CD8-positive, alpha-beta memory T cell (primary cell): Measurements from ENCODE around the gene RPL23. TPM values are rescaled to one million over a fixed set of nuclear protein-coding genes. Genes with fewer than 3 reads are reported as not detected.
A peak's percentile ranks its signal among the peaks of the same experiment; 100 is the strongest.

ENCODE experiments used
- CTCF ChIA-PET: fragments of 350-600 bp; sonication (Branson Sonifier 250); formaldehyde crosslinking; loops from one replicate; lab custom pipeline; 2021; ENCODE audit warnings: antibody characterized with exemption; lab: Charles Lee
- POLR2A ChIA-PET: fragments of 350-600 bp; sonication (Branson Sonifier 250); formaldehyde crosslinking; loops from one replicate; lab custom pipeline; 2021; ENCODE audit warnings: antibody characterized with exemption; lab: Charles Lee
- DNase-seq, 5 donors: peaks; one replicate each; pipeline versions ENCODE4 v3.0.0 to v3.0.0-alpha.2; 2020 to 2022; ENCODE audit warnings: mixed read lengths in 1 of 5
- H3K27ac ChIP-seq: one replicate; pipeline ENCODE4 v1.7.0; 2013; ENCODE audit warnings: low read depth, mild to moderate bottlenecking, low read length, moderate library complexity
- H3K27me3 ChIP-seq: 2 replicates; pipeline ENCODE4 v1.7.0; 2013; ENCODE audit warnings: low read length, mild to moderate bottlenecking; ENCODE audit not compliant: insufficient read depth, poor library complexity, severe bottlenecking
- H3K36me3 ChIP-seq: 2 replicates; pipeline ENCODE4 v1.7.0; 2013; ENCODE audit warnings: mild to moderate bottlenecking, low read length, moderate library complexity; ENCODE audit not compliant: insufficient read depth
- H3K4me1 ChIP-seq: 2 replicates; pipeline ENCODE4 v1.7.0; 2013; ENCODE audit warnings: mild to moderate bottlenecking, low read length, moderate library complexity; ENCODE audit not compliant: insufficient read depth
- H3K4me3 ChIP-seq: 2 replicates; pipeline ENCODE4 v1.7.0; 2013; ENCODE audit warnings: mild to moderate bottlenecking, low read length
- H3K9me3 ChIP-seq: 2 replicates; pipeline ENCODE4 v1.7.0; 2013; ENCODE audit warnings: mild to moderate bottlenecking, low read length
- H3K27ac Mint-ChIP-seq, 8 donors: one replicate each; pipeline ENCODE4 v1.8.0; 2020 to 2021; ENCODE audit warnings: mixed read lengths in 8 of 8, mild to moderate bottlenecking in 6 of 8, inconsistent platforms in 3 of 8, moderate library complexity in 3 of 8
- H3K27me3 Mint-ChIP-seq, 2 donors: one replicate each; pipeline ENCODE4 v1.8.0; 2020 to 2021; ENCODE audit warnings: mixed read lengths in 2 of 2, mild to moderate bottlenecking in 1 of 2, moderate library complexity in 1 of 2
- H3K36me3 Mint-ChIP-seq, 3 donors: one replicate each; pipeline ENCODE4 v1.8.0; 2020 to 2021; ENCODE audit warnings: mixed read lengths in 3 of 3, inconsistent platforms in 1 of 3, mild to moderate bottlenecking in 1 of 3
- H3K4me1 Mint-ChIP-seq, 3 donors: one replicate each; pipeline ENCODE4 v1.8.0; 2020 to 2021; ENCODE audit warnings: mixed read lengths in 3 of 3, inconsistent platforms in 1 of 3, mild to moderate bottlenecking in 1 of 3
- H3K4me3 Mint-ChIP-seq, 7 donors: one replicate each; pipeline ENCODE4 v1.8.0; 2020 to 2021; ENCODE audit warnings: mixed read lengths in 7 of 7, mild to moderate bottlenecking in 6 of 7, moderate library complexity in 4 of 7, inconsistent platforms in 2 of 7
- H3K9me3 Mint-ChIP-seq, 5 donors: one replicate each; pipeline ENCODE4 v1.8.0; 2020 to 2022; ENCODE audit warnings: mixed read lengths in 5 of 5, mild to moderate bottlenecking in 3 of 5, moderate library complexity in 2 of 5, inconsistent platforms in 1 of 5
- polyA plus RNA-seq: library from polyadenylated mRNA; unstranded; fragments of 300-500 nt; fragmentation: Illumina TruSeq; gene quantifications from one replicate; pipeline ENCODE4 v1.2.3, GENCODE V29; 2021
- total RNA-seq, 2 experiments: library from RNA; stranded (reverse); gene quantifications; one replicate each; pipeline ENCODE4 v1.2.3, GENCODE V29; 2021

Gene RPL23
- total and polyA plus RNA-seq, 3 experiments from 2014 or later = 1,010 to 1,911 (median 1,857) TPM

DNA sequence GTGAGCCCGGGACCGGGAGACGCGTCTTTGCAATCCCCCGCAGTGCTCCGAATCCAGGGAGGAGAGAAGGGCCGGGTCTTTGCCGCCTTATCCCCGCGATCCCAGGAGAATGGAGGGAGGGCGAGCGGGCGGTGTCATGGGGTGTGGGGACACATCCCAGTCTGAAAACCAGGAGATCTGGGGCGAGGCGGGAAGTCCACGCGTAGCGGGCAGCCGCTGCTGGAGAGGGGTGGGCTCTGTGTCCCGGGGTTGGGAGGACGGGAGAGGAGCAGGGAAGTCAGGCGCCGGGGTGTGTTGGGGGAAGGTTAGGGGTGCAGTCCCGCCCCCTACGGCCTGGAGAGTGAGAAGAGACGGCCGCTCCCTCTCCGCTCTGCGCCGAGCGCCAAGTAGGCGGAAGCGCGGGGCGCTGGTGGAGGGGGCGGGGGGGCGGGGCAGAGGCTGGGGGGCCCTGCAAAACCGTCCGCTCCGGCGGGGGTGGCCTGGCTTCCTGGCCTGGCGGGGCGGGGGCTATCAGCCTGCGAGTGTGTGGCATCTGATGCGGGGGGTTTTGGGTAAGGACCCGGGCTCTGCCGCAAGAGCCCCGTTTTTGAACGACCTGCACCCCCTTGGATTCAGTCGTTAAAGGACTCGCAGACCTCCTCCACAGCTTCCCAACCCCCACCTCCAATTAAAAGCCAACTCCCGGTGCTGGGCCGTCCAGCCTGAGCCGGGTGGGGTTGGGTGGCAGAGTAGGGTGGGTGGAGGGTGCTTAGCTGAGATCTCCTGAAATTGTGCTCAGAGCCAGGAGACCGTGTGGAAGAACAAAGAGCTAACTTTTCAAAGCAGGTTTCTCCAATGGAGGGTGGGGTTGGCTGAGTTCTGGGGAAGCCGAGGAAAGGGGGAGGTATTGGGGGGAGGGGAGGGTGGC is 17.0 kb upstream of the RPL23 start:
- H3K9me3 ChIP-seq = no peaks in the 10 kb centered on the region
- peak overlapping the region; percentile 87 for H3K27ac ChIP-seq
- H3K9me3 Mint-ChIP-seq = no peaks in the 10 kb centered on the region
- ChIA-PET POLR2A (interaction anchor here (0.6 to 3.8 kb wide), 17 partner anchors 14 to 1056 kb away, joined by 3 to 57 read pairs (median 4); partner anchors contain the start of genes LASP1NB, PIP4K2B and RPL23), CTCF (interaction anchor here (0.9 to 7.0 kb wide), 21 partner anchors 10 to 362 kb away, joined by 3 to 73 read pairs (median 5); partner anchors contain the start of genes ARL5C, LASP1NB, PLXDC1 and RPL23)
- peaks cover 0 to 12% of the 10 kb centered on the region in 2 donors for H3K27me3 Mint-ChIP-seq
- peak overlapping the region; percentile 98 for H3K4me3 ChIP-seq
- peak overlapping the region; percentile 93 to 99 (median 97) for H3K27ac Mint-ChIP-seq
- no peaks in the 10 kb centered on the region for H3K27me3 ChIP-seq
- peaks cover 13% of the 10 kb centered on the region for H3K36me3 ChIP-seq
- DNase-seq = peak; percentile 57 to 82 (median 66)
- peaks cover 59 to 63% (median 62%) of the 10 kb centered on the region in 3 donors for H3K4me1 Mint-ChIP-seq
- H3K4me3 Mint-ChIP-seq = peak overlapping the region; percentile 94 to 100 (median 98)
- H3K4me1 ChIP-seq = peaks cover 57% of the 10 kb centered on the region
- peaks cover 0 to 30% (median 0%) of the 10 kb centered on the region in 3 donors for H3K36me3 Mint-ChIP-seq

DNA sequence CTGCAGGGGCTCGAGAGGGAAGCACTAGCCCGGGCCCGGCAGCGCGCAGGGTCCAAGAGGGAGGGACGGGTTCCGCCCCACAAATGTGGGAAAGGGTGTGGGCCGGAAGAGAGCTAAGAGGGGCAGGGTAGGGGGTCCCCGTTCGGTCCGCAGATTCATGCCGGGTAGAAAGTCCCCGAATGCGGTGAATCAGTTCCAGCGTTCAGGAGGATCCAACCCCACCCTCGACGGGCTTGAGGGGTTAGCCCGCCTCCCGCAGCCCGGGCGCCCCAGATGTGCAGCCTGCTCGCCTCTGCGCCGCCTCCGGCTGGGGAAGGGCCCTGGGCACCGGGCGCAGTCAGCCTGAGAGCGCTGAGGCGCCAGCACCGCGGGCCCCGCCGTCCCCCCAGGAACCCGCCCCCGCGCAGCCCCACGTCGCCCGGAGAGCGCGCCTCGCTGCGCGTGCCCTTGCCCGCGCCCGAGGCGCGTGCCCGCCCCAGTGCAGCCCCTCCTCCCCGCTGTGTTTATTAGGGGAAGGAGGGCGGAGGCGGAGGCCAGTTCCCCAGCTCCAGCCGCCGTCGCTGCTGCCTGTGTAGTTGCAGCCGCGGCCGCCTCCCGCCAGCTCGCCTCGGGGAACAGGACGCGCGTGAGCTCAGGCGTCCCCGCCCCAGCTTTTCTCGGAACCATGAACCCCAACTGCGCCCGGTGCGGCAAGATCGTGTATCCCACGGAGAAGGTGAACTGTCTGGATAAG is 16.2 kb upstream of the RPL23 start, which contains the start of gene LASP1:
Gene LASP1, plus strand, starts transcription at position 533 of the 733 bp plus-strand sequence. Its CDS starts 132 bp downstream, at position 665.
- peaks cover 0 to 12% of the 10 kb centered on the region in 2 donors for H3K27me3 Mint-ChIP-seq
- peaks cover 51 to 54% (median 54%) of the 10 kb centered on the region in 3 donors for H3K4me1 Mint-ChIP-seq
- H3K4me3 ChIP-seq = peak within 1 kb of the TSS; percentile 98
- H3K4me3 Mint-ChIP-seq = peak within 1 kb of the TSS; percentile 94 to 100 (median 98)
- H3K27ac Mint-ChIP-seq = peak within 1 kb of the TSS; percentile 93 to 99 (median 98)
- H3K27me3 ChIP-seq = no peaks in the 10 kb centered on the region
- H3K9me3 ChIP-seq = no peaks in the 10 kb centered on the region
- ChIA-PET CTCF (interaction anchor here (0.7 to 7.0 kb wide), 18 partner anchors 8 to 305 kb away, joined by 3 to 73 read pairs (median 3); partner anchors contain the start of genes LASP1NB, PLXDC1 and RPL23), POLR2A (interaction anchor here (0.6 to 3.8 kb wide), 16 partner anchors 8 to 330 kb away, joined by 3 to 57 read pairs (median 5); partner anchors contain the start of genes FBXO47, LASP1NB, PIP4K2B and RPL19)
- H3K9me3 Mint-ChIP-seq = no peaks in the 10 kb centered on the region
- peaks cover 13% of the 10 kb centered on the region for H3K36me3 ChIP-seq
- H3K36me3 Mint-ChIP-seq = peaks cover 0 to 27% (median 0%) of the 10 kb centered on the region in 3 donors
- peak within 1 kb of the TSS; percentile 87 for H3K27ac ChIP-seq
- peak; percentile 80 to 93 (median 87) for DNase-seq
- peaks cover 49% of the 10 kb centered on the region for H3K4me1 ChIP-seq

DNA sequence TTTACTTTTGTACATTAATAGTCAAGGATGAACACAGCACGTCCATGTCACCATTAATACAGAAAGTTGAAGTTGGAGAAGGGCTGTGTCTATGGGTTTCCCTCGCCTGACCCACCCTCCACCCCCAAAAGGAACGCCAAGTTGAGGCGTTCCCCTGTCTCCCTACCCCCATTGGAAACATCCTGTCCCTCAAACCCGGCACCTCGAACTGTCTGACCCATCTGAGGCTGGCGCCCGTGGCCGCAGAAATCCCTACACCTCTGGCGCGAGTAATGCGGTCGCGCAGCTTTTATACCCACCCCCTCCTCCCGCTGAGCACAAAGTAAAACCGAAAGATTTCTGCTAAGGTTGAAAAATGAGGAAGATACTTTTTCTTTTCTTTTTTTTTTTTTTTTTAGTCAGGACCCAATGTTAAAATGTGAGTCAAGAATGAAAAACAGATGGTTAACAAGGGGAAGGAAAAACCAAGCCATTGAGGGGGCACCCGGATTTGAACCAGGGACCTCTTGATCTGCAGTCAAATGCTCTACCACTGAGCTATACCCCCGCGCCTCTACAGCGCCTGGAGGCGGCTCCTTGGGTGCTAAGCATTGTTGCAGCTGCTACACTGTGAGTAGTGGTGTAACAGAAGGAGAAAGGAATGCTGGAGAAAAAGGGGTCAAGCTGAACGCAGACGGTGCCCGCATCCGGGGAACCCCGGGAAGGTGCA is 15.4 kb upstream of the RPL23 start:
- peak; percentile 71 to 91 (median 80) for DNase-seq
- Mint-ChIP-seq H3K27me3 (peaks cover 0 to 12% of the 10 kb centered on the region in 2 donors), H3K27ac (peak overlapping the region; percentile 89 to 99 (median 96)), H3K9me3 (no peaks in the 10 kb centered on the region), H3K4me1 (peaks cover 46 to 47% (median 47%) of the 10 kb centered on the region in 3 donors), H3K36me3 (peaks cover 0 to 27% (median 0%) of the 10 kb centered on the region in 3 donors), H3K4me3 (peak overlapping the region; percentile 94 to 100 (median 98))
- Histone ChIP-seq H3K9me3 (no peaks in the 10 kb centered on the region), H3K4me1 (peaks cover 42% of the 10 kb centered on the region), H3K27ac (peak overlapping the region; percentile 87), H3K4me3 (peak overlapping the region; percentile 98), H3K36me3 (peaks cover 13% of the 10 kb centered on the region), H3K27me3 (no peaks in the 10 kb centered on the region)
- POLR2A ChIA-PET = interaction anchor here (0.6 to 3.8 kb wide), 13 partner anchors 8 to 534 kb away, joined by 3 to 57 read pairs (median 8); partner anchors contain the start of genes FBXO47, PIP4K2B, RPL19 and RPL23
- CTCF ChIA-PET = interaction anchor here (0.7 to 7.0 kb wide), 18 partner anchors 9 to 326 kb away, joined by 3 to 73 read pairs (median 6); partner anchors contain the start of genes CWC25, LASP1NB, PLXDC1 and RPL23

DNA sequence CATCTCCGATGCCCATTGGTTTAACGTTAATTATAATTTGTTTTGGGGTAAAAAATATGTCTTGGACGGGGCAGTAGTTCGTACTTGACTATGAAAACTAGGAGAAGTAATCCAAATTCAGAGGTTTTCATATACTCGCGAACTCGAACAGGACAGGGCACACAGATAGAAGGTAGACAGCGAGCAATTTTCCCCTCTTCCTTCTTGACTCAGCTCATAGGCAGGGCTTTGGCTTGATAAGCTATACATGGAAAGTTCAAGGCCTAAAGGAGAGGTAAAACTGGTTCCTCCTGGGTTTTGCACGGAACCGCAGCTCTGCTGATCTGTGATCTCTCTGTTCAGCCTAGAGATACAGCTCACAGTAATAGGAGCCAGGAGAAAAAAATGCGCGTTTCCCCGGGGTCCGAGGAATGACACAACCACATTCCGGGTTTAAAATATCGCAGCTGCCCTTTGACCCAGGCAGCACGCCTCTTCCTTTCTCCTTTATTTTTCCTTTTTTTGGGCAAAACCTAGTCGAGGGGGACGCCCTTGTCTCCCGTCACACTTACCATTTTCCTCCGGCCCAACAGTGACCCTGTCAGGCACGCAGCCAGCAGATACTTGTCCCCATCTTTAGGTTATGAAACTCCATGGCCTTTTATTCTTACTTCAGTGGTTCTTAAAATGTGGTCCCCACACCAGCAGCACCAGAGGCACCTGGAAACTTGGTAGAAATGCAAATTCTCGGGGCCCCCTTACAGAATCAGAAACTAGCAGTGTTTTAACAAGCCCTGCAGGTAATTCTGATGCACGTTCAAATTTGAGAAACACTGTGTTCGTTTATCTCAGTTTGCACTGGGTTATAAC is 14.7 kb upstream of the RPL23 start:
- Mint-ChIP-seq H3K27ac (peak overlapping the region; percentile 89 to 99 (median 96)), H3K36me3 (peaks cover 0 to 26% (median 0%) of the 10 kb centered on the region in 3 donors), H3K27me3 (peaks cover 0 to 12% of the 10 kb centered on the region in 2 donors), H3K9me3 (no peaks in the 10 kb centered on the region), H3K4me3 (peak overlapping the region; percentile 94 to 100 (median 98)), H3K4me1 (peaks cover 38 to 39% (median 39%) of the 10 kb centered on the region in 3 donors)
- ChIA-PET CTCF (interaction anchor here (0.7 to 7.0 kb wide), 13 partner anchors 14 to 327 kb away, joined by 3 to 73 read pairs (median 8); partner anchors contain the start of genes CWC25, FBXO47, LASP1NB and PLXDC1), POLR2A (interaction anchor here (0.5 to 3.8 kb wide), 9 partner anchors 9 to 534 kb away, joined by 3 to 57 read pairs (median 6); partner anchors contain the start of genes LASP1NB, PIP4K2B and RPL23)
- Histone ChIP-seq H3K27ac (peak overlapping the region; percentile 87), H3K9me3 (no peaks in the 10 kb centered on the region), H3K4me1 (peaks cover 34% of the 10 kb centered on the region), H3K36me3 (peaks cover 13% of the 10 kb centered on the region), H3K27me3 (no peaks in the 10 kb centered on the region), H3K4me3 (peak overlapping the region; percentile 98)
- DNase-seq = no peak

DNA sequence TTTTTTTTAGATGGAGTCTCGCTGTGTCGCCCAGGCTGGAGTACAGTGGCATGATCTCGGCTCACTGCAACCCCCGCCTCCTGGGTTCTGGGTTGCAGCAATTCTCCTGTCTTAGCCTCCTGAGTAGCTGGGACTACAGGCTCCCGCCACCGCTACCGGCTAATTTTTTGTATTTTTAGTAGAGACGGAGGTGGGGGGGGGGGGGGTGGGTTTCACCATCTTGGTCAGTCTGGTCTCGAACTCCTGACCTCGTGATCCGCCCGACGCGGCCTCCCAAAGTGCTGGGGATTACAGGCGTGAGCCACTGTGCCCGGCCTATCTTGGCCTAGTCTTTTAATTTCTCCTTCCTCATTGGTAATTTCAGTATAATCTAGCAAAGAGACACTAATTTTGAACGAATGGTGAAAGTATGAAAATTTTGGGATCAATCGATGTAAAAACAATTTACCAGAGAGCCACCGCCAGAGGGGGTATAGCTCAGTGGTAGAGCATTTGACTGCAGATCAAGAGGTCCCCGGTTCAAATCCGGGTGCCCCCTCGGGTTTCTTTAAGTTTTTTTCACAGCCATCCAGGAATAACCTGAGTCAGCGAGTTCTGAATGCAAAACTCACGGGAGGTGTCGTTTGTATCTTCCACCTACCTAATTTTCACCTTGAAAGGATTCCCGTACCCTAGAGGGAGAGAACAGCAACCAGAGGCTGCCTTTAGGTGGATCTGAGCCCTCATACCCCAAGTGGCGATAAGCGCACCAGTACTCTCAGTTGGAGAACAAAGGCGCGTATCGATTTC is 13.9 kb upstream of the RPL23 start:
- no peaks in the 10 kb centered on the region for H3K9me3 Mint-ChIP-seq
- H3K4me1 Mint-ChIP-seq = peaks cover 30 to 31% (median 31%) of the 10 kb centered on the region in 3 donors
- H3K27me3 ChIP-seq = no peaks in the 10 kb centered on the region
- H3K4me1 ChIP-seq = peaks cover 26% of the 10 kb centered on the region
- ChIA-PET POLR2A (interaction anchor here (0.5 to 3.8 kb wide), 8 partner anchors 14 to 298 kb away, joined by 3 to 57 read pairs (median 4); partner anchors contain the start of genes LASP1NB and RPL23), CTCF (interaction anchor here (1.1 to 7.0 kb wide), 10 partner anchors 14 to 286 kb away, joined by 3 to 73 read pairs (median 13); partner anchors contain the start of genes CWC25, FBXO47, LASP1NB and PLXDC1)
- H3K36me3 ChIP-seq = peaks cover 6% of the 10 kb centered on the region
- peak overlapping the region; percentile 46 to 99 (median 94) for H3K27ac Mint-ChIP-seq
- peaks cover 0 to 12% of the 10 kb centered on the region in 2 donors for H3K27me3 Mint-ChIP-seq
- H3K4me3 ChIP-seq = peak overlapping the region; percentile 98
- peak in 4 of 5 donors; percentile 31 to 70 (median 63) for DNase-seq
- H3K27ac ChIP-seq = peak overlapping the region; percentile 87
- peaks cover 0 to 22% (median 0%) of the 10 kb centered on the region in 3 donors for H3K36me3 Mint-ChIP-seq
- no peaks in the 10 kb centered on the region for H3K9me3 ChIP-seq
- peak overlapping the region; percentile 94 to 100 (median 98) for H3K4me3 Mint-ChIP-seq
